Measurements from ENCODE around the gene PCDH11X.
"Not testable (repeated sequence)": the region's sequence is repeated elsewhere in the genome, so short reads cannot be mapped to it uniquely, and the experiment has no call there.

PCDH11X gene, protein sequence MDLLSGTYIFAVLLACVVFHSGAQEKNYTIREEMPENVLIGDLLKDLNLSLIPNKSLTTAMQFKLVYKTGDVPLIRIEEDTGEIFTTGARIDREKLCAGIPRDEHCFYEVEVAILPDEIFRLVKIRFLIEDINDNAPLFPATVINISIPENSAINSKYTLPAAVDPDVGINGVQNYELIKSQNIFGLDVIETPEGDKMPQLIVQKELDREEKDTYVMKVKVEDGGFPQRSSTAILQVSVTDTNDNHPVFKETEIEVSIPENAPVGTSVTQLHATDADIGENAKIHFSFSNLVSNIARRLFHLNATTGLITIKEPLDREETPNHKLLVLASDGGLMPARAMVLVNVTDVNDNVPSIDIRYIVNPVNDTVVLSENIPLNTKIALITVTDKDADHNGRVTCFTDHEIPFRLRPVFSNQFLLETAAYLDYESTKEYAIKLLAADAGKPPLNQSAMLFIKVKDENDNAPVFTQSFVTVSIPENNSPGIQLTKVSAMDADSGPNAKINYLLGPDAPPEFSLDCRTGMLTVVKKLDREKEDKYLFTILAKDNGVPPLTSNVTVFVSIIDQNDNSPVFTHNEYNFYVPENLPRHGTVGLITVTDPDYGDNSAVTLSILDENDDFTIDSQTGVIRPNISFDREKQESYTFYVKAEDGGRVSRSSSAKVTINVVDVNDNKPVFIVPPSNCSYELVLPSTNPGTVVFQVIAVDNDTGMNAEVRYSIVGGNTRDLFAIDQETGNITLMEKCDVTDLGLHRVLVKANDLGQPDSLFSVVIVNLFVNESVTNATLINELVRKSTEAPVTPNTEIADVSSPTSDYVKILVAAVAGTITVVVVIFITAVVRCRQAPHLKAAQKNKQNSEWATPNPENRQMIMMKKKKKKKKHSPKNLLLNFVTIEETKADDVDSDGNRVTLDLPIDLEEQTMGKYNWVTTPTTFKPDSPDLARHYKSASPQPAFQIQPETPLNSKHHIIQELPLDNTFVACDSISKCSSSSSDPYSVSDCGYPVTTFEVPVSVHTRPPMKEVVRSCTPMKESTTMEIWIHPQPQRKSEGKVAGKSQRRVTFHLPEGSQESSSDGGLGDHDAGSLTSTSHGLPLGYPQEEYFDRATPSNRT (N-terminal part only)

DNA sequence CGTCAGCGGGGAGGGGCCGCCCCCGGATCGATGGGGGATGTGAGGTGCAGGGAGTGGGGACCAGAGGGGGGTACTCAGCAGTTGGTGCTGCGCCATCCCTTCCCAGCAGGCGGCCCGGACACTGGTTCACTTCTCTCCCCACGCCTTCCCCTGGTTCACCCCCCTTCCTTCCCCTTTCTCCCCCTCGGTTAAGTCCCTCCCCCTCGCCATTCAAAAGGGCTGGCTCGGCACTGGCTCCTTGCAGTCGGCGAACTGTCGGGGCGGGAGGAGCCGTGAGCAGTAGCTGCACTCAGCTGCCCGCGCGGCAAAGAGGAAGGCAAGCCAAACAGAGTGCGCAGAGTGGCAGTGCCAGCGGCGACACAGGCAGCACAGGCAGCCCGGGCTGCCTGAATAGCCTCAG is at the start of gene PCDH11X:
Gene PCDH11X, plus strand, starts transcription at position 241 of the 400 bp plus-strand sequence. CDS start 56,130 bp downstream, outside the sequence.
- not testable (repeated sequence) for H3K4me3 ChIP-seq (replicated peaks; ENCODE audit: low read depth, low read length); DNase-seq (ENCODE audit: extremely low read depth, low read depth)

DNA sequence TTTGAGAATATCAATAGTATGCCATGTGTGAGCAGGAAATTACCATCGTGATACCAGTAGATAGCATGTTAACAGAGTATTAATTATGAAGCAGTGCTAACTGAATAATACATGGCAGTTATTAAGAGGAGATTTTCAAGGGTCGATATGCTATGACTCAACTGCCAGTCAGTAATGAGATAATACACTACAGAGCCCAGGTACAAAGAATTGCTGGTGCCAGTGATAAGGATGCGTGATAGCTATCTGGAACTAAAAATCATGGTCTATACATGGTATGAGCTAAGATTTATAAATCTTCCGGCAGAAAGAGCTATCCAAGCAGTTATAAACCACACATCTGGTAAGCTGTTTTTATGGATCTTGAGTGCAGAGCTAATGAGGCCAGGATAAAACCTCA is 31.7 kb upstream of the PCDH11X start:
- H3K4me3 ChIP-seq (replicated peaks; ENCODE audit: low read depth, low read length); DNase-seq (ENCODE audit: extremely low read depth, low read depth): not testable (repeated sequence)

DNA sequence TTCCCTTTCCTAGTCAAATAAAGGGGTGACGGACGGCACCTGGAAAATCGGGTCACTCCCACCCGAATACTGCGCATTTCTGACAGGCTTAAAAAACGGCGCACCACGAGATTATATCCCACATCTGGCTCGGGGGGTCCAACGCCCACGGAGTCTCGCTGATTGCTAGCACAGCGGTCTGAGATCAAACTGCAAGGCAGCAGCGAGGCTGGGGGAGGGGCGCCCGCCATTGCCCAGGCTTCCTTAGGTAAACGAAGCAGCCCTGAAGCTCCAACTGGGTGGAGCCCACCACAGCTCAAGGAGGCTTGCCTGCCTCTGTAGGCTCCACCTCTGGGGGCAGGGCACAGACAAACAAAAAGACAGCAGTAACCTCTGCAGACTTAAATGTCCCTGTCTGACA is 26.2 kb upstream of the PCDH11X start:
- H3K4me3 ChIP-seq (replicated peaks; ENCODE audit: low read depth, low read length); DNase-seq (ENCODE audit: extremely low read depth, low read depth): not testable (repeated sequence)

DNA sequence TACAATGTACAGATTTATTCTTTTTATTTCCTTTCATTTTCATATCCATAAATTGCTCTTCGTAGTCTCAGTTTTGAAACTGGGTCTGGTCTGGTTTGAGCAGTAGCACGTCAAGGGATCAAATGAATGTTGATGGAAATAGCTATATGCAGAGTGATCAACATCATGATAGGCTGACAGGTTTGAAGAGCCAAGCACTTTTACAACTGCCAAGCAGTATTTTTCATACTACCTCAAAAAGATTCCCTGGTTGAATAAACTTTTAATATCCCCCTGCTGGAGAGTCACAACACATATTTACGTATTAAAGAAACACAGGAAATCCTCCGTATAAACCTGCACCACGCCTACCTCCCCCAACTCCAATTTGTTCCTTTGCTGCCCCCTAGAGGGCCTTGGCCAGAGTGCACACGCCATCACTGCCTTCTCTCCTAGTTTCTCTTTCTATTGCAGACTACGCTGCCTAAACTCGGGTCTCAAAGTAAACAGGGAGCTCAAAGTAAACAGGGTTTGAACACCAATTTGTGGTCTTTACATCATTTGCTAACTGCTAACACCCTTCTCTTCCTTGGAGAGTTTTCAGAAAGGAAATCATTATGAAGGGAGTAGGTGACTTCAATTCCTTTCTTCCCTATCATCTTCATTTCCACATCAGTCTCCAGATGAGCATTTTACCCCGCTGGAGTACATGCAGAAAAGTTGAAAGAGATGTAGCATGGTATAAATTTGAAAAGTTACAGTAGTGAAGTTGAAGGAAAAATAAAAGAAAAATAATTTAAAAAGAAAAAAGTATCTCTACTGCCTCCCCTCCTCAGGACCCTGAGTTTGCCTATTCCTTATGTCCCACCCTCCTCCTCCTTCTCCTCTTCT is 8.3 kb upstream of the PCDH11X start:
- not testable (repeated sequence) for H3K4me3 ChIP-seq (replicated peaks; ENCODE audit: low read depth, low read length); DNase-seq (ENCODE audit: extremely low read depth, low read depth)

DNA sequence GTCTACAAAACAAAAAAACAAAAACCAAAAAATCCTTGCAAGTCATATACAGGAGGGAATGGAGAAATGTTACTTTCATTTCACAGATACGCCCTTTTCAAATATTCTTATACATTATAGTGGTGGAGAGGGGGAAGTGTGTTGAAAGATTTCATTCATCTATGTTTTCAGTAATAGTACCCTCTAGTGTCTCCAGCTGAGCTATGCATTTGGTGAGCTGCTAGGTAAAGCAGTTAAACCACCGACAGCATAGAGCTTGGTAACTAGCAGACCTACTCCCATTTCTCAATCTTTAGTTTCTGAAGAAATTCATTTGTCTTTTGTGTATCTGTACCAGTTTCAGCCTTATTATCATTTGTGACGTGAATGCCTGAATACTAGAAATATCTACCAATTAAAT is 5.2 kb upstream of the PCDH11X start:
- DNase-seq (ENCODE audit: extremely low read depth, low read depth); H3K4me3 ChIP-seq (replicated peaks; ENCODE audit: low read depth, low read length): not testable (repeated sequence)

DNA sequence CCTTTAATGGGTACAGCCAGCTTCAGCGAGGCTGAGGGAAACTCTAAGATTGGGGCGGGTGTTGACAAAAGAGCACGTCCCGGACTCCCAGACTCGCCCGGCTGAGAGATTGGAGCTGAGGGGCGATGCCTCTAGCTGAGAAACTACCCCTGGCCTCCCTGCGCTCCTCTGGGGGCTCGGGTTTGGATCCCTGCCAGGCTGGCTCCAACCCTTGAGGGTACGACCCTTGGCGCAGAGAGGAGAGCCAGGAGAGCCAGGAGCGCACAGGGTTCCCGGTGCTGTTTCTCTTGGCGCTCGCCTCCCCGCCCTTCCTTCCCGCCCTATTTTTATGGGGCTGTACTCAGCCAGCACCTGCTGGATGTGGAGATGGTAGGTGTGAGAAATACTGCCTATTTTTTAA is 833 bp downstream of the PCDH11X start:
- not testable (repeated sequence) for DNase-seq (ENCODE audit: extremely low read depth, low read depth); H3K4me3 ChIP-seq (replicated peaks; ENCODE audit: low read depth, low read length)

DNA sequence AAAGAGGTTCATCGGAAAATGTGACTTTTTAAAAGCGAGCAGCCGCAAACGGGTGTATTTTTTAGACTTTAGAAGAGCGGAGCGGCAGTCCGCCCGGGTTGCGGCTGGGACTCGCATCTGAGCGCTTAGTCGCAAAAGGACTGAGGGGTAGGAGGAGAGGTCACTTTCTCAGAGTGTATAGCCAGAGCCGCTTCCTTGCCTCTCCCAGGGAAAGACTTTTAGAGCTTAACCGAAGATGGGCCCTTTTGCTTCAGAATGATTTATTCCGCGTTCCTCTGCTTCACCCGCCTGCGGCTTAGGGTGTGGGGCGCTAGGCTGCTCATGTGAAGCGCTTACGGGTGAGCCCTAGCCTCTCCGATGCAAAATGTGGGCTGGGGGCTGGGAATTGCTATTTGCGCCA is 1.5 kb downstream of the PCDH11X start:
- not testable (repeated sequence) for H3K4me3 ChIP-seq (replicated peaks; ENCODE audit: low read depth, low read length)

DNA sequence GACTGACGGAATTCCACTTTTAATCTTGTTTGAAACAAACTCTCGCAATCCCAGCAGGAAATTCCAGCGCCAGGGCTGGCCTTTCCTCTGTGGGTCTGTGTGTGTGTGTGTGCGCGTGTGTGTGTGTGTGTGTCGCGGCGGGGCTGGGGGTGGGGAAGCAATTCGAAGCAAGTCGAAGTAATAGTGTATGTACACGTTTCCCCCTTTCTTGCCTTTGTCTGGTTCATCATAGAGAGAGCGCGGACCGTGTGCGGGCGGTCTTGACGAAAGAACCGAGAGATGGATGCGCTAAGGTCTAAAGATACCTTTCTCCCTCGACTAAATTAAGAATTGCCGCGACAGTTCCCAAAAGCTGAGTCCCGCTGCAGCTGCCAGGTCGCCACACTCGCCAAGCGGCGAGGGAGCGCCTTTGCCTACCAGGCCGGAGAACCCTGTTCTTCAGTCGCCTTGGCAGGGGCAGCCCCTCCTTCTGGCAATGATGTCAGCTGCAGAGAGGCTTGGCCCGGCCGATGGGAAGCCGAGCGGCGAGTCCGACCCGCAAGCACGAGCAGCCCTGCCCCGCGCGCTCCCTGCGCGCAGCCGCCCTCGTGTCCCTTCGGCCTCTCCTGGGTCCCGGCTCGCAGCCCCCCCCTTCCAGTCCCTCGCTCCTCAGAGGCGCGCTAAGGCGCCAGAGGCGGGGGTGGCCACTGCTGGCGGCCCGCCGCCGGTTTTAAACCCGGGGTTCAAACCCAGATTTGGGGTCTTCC is 2.6 kb downstream of the PCDH11X start:
- H3K4me3 ChIP-seq (replicated peaks; ENCODE audit: low read depth, low read length); DNase-seq (ENCODE audit: extremely low read depth, low read depth): not testable (repeated sequence)

More for the DNA sequence above, 1.5 kb downstream of the PCDH11X start:
- DNase-seq (ENCODE audit: extremely low read depth, low read depth): not testable (repeated sequence)

DNA sequence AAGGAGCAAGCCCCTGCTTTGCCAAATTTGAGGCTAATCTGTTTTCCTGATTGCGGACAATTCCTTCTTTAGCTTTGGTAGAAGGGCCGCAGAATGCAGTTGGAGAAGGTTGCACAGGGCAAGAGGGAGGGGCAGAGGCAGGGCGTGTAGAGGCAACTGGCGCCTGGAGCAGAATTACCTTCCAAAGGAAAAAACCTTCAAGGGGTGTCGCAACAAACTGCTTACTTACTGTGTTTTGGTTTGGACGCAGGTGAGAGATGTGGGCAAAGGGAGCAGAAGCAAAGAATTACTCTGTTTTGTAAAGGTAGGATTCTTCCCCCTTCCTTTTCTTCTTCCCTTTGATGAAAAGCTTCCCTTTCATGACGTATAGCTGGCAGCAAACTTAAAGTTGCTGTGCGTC is 3.6 kb downstream of the PCDH11X start:
- H3K4me3 ChIP-seq (replicated peaks; ENCODE audit: low read depth, low read length): not testable (repeated sequence)

DNA sequence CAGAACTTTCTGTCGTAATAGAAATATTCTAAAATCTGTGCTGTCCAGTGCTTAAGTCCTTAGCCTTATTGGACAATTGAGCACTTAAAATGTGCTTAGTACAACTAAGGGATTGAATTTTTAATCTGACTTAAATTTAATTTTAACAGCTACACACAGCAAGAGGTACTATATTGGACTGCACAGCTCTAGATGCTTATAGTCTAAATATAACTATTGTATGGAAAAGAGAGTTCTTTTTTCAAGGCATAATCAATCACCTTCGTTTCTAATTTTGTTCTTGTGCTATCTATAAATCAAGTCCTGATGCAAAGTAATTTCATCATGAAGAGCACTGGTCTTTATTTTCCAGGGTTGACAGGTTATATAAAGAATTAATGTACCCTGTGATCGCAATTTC is 38.4 kb downstream of the PCDH11X start:
- not testable (repeated sequence) for DNase-seq (ENCODE audit: extremely low read depth, low read depth)

More for the DNA sequence above, 3.6 kb downstream of the PCDH11X start:
- DNase-seq (ENCODE audit: extremely low read depth, low read depth): not testable (repeated sequence)

DNA sequence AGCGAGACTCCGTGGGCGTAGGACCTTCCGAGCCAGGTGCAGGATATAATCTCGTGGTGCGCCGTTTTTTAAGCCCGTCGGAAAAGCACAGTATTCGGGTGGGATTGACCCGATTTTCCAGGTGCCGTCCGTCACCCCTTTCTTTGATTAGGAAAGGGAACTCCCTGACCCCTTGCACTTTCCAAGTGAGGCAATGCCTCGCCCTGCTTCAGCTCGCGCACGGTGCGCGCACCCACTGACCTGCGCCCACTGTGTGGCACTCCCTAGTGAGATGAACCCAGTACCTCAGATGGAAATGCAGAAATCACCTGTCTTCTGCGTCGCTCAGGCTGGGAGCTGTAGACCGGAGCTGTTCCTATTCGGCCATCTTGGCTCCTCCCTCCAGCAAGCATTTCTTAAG is 46.1 kb downstream of the PCDH11X start:
- not testable (repeated sequence) for DNase-seq (ENCODE audit: extremely low read depth, low read depth); H3K4me3 ChIP-seq (replicated peaks; ENCODE audit: low read depth, low read length)

More for the DNA sequence above, 38.4 kb downstream of the PCDH11X start:
- not testable (repeated sequence) for H3K4me3 ChIP-seq (replicated peaks; ENCODE audit: low read depth, low read length)

Data from HFF-Myc (cell line).